ENCODE results near the gene IL36G. TPM values are rescaled to one million over a fixed set of nuclear protein-coding genes. Genes with fewer than 3 reads are reported as not detected.

Gene IL36G
- total and polyA plus RNA-seq, 2 of the 13 experiments (the other 11 are each of a cell fraction or from before 2014, with no cell fraction given): not detected

- TF ChIP-seq GZF1 (CRISPR knock-in tag; IDR thresholded peaks at IDR 0.05): no peak
Observed at GRCh38 chr2:112949456-112949855, 28.4 kb upstream of the IL36G start (continued).

GRCh38 chr2:112954364-112954763 lies 23.4 kb upstream of the IL36G start:
- intact Hi-C loops (cut with micrococcal nuclease; ENCODE audit: unreplicated experiment): no loop called here
- Histone ChIP-seq H2AFZ (ENCODE audit: low read length) (no peak overlapping the region), H3K4me1 (ENCODE audit: insufficient read depth, low read length) (no peaks in the 10 kb centered on the region), H3K79me2 (ENCODE audit: insufficient read depth, low read length) (no peaks in the 10 kb centered on the region), H3K27ac (ENCODE audit: extremely low read length, insufficient read depth, low read length) (no peak overlapping the region), H3K27me3 (ENCODE audit: control insufficient read depth in 1 of 2, insufficient read depth in 2 of 2, low read length in 2 of 2) (peaks cover 0 to 21% of the 10 kb centered on the region in 2 experiments; a peak in 4 of 5 replicates), H4K20me1 (ENCODE audit: insufficient read depth, low read length) (no peaks in the 10 kb centered on the region), H3K9ac (ENCODE audit: insufficient read depth, low read depth, low read length) (no peak overlapping the region), H3K9me3 (ENCODE audit: low read length) (no peaks in the 10 kb centered on the region), H3K36me3 (replicated peaks in 1 of 2; ENCODE audit: control insufficient read depth in 1 of 2, insufficient read depth in 2 of 2, low read length in 2 of 2) (no peaks in the 10 kb centered on the region), H3K4me3 (replicated peaks in 1 of 3; ENCODE audit: insufficient read depth in 1 of 3, low read depth in 2 of 3, low read length in 3 of 3) (no peak overlapping the region), H3K4me2 (ENCODE audit: low read depth, low read length) (no peak overlapping the region)
- FAIRE-seq (no peak), DNase-seq (ENCODE audit: low spot score) (no peak), ATAC-seq (no peak)
- no TSS peak for BruUV-seq (replicated peaks)
- in situ Hi-C loops (cut with HindIII; ENCODE audit: extremely low pct_ligation_motif_present, low pct_unique_long_range_greater_than_20kb): no loop called here
- POLR2A ChIA-PET: no interaction called here
- WGBS (ENCODE audit: low lambda C conversion rate): 34% methylated on average over 7 of the region's 7 CpGs
- CTCF ChIA-PET (ENCODE audit: low intra/inter-chr PET ratio, low total read pairs): no interaction called here
- no peak for TF ChIP-seq KIAA2018 (CRISPR knock-in tag; IDR thresholded peaks at IDR 0.05; ENCODE audit: borderline replicate concordance)
- no peak for TF ChIP-seq MTA1 (CRISPR knock-in tag; IDR thresholded peaks at IDR 0.05; ENCODE audit: borderline replicate concordance)
- 0 out of 2 replicates have a peak, but pooled peaks have one; percentile 36 for TF ChIP-seq ATF7 (IDR thresholded peaks at IDR 0.05)
- no peak for TF ChIP-seq ATF7 (CRISPR knock-in tag; IDR thresholded peaks at IDR 0.05)
- TF ChIP-seq ARID4A (CRISPR knock-in tag; IDR thresholded peaks at IDR 0.05; ENCODE audit: borderline replicate concordance): no peak
- no peak for TF ChIP-seq ZNF414 (CRISPR knock-in tag; IDR thresholded peaks at IDR 0.05)
- TF ChIP-seq CREB1 (IDR thresholded peaks at IDR 0.05): peak; percentile 86
- no peak for TF ChIP-seq CREB1 (CRISPR knock-in tag; IDR thresholded peaks at IDR 0.05)
- TF ChIP-seq CCAR2 (optimal IDR thresholded peaks at IDR 0.05; ENCODE audit: low read depth, low read length): no peak

All from HepG2 (cell line).